A673 (cell line): Measurements from ENCODE around the gene FDX1. TPM values are rescaled to one million over a fixed set of nuclear protein-coding genes. Genes with fewer than 3 reads are reported as not detected.

ENCODE experiments used
- BruUV-seq: library from RNA; stranded (reverse); fragments of 400-500 nt; replicated peaks from 2 replicates; lab custom pipeline; 2021; lab: Mats Ljungman, UMichigan
- CTCF ChIA-PET: fragments of 300-600 bp; sonication (Branson Sonifier 250); formaldehyde crosslinking; loops from one replicate; lab custom pipeline; 2022; ENCODE audit warnings: antibody characterized with exemption; lab: Charles Lee
- POLR2A ChIA-PET: fragments of 300-600 bp; sonication (Branson Sonifier 250); formaldehyde crosslinking; loops from one replicate; lab custom pipeline; 2022; ENCODE audit warnings: antibody characterized with exemption; ENCODE audit not compliant: low non-redundant PET; lab: Charles Lee
- DNase-seq: peaks from one replicate; pipeline ENCODE4 v3.0.0-alpha.2; 2015; ENCODE audit warnings: low spot score
- H3K27ac ChIP-seq: fragments of 200-600 bp; sonication (generic); 2 replicates; pipeline ENCODE4 v1.5.1; 2016; ENCODE audit warnings: mixed run types, low read depth, mild to moderate bottlenecking, mixed read lengths, antibody characterized with exemption, low read length; ENCODE audit not compliant: poor library complexity, severe bottlenecking
- H3K27me3 ChIP-seq: fragments of 200-600 bp; sonication (generic); replicated peaks from 2 replicates; pipeline ENCODE4 v1.6.1; 2017; ENCODE audit warnings: mixed run types, low read depth, mild to moderate bottlenecking, mixed read lengths, antibody characterized with exemption, low read length; ENCODE audit not compliant: insufficient read depth, poor library complexity
- H3K36me3 ChIP-seq: fragments of 200-600 bp; sonication (generic); 2 replicates; pipeline ENCODE4 v1.6.1; 2016; ENCODE audit warnings: mixed run types, mild to moderate bottlenecking, mixed read lengths, antibody characterized with exemption, low read length; ENCODE audit not compliant: insufficient read depth, poor library complexity, severe bottlenecking
- H3K4me1 ChIP-seq: fragments of 200-600 bp; sonication (generic); 2 replicates; pipeline ENCODE4 v1.6.1; 2017; ENCODE audit warnings: mixed run types, mild to moderate bottlenecking, mixed read lengths, antibody characterized with exemption, low read length; ENCODE audit not compliant: insufficient read depth, poor library complexity, severe bottlenecking
- H3K4me3 ChIP-seq: fragments of 200-600 bp; sonication (generic); 2 replicates; pipeline ENCODE4 v1.5.1; 2016; ENCODE audit warnings: low read depth, mixed run types, mild to moderate bottlenecking, mixed read lengths, low read length; ENCODE audit not compliant: poor library complexity, severe bottlenecking
- H3K9me3 ChIP-seq: fragments of 200-600 bp; sonication (generic); 2 replicates; pipeline ENCODE4 v1.6.1; 2016; ENCODE audit warnings: mixed run types, low read depth, mild to moderate bottlenecking, mixed read lengths, antibody characterized with exemption, low read length; ENCODE audit not compliant: poor library complexity, severe bottlenecking
- CTCF ChIP-seq: fragments of 300-800, 200-600 bp; sonication (generic); conservative IDR thresholded peaks from 2 replicates; pipeline ENCODE4 v1.5.1; 2017; ENCODE audit warnings: low read depth, mild to moderate bottlenecking, antibody characterized with exemption, low read length, moderate library complexity, mixed read lengths
- EZH2 ChIP-seq: fragments of 200-600 bp; sonication (generic); IDR thresholded peaks from 2 replicates; pipeline ENCODE4 v1.6.1; 2017; ENCODE audit warnings: borderline replicate concordance, low read depth, mild to moderate bottlenecking, mixed read lengths, antibody characterized with exemption, low read length; ENCODE audit not compliant: poor library complexity, severe bottlenecking
- intact Hi-C: fragments of 100-400 bp; cut with micrococcal nuclease; formaldehyde crosslinking; loops from one replicate; pipeline ENCODE4 v1.10.0; 2022; ENCODE audit not compliant: unreplicated experiment
- total RNA-seq: library from RNA; stranded (reverse); gene quantifications from 2 replicates; pipeline ENCODE4 v1.2.3, GENCODE V29; 2021

The FDX1 gene
- total RNA-seq, 1 experiment from 2014 or later: 62.3 TPM

- Histone ChIP-seq H3K36me3 (peaks cover under 1% of the 10 kb centered on the region), H3K9me3 (no peaks in the 10 kb centered on the region), H3K4me1 (peaks cover 5% of the 10 kb centered on the region), H3K4me3 (no peak overlapping the region), H3K27me3 (no peaks in the 10 kb centered on the region), H3K27ac (no peak overlapping the region)
- no TSS peak for BruUV-seq
- DNase-seq: no peak
- TF ChIP-seq EZH2: no peak
- intact Hi-C loops: no loop called here
- ChIA-PET POLR2A (no interaction called here), CTCF (no interaction called here)
These were observed 41.0 kb downstream of the FDX1 start for GRCh38 chr11:110470716-110471115.

GRCh38 chr11:110471371-110471770 is 41.6 kb downstream of the FDX1 start:
- TF ChIP-seq EZH2 (no peak), CTCF (no peak)
- Histone ChIP-seq H3K4me3 (no peak overlapping the region), H3K9me3 (no peaks in the 10 kb centered on the region), H3K27me3 (no peaks in the 10 kb centered on the region), H3K27ac (no peak overlapping the region), H3K36me3 (no peaks in the 10 kb centered on the region), H3K4me1 (peaks cover 7% of the 10 kb centered on the region)
- intact Hi-C loops: no loop called here
- ChIA-PET POLR2A (no interaction called here), CTCF (no interaction called here)
- BruUV-seq: no TSS peak
- DNase-seq: no peak

- POLR2A ChIA-PET: no interaction called here
- Histone ChIP-seq H3K9me3 (no peaks in the 10 kb centered on the region), H3K4me3 (no peak overlapping the region), H3K27me3 (no peaks in the 10 kb centered on the region), H3K36me3 (no peaks in the 10 kb centered on the region), H3K27ac (no peak overlapping the region), H3K4me1 (peaks cover 7% of the 10 kb centered on the region)
- no peak for DNase-seq
- CTCF ChIA-PET: no interaction called here
- TF ChIP-seq CTCF (no peak), EZH2 (no peak)
- intact Hi-C loops: no loop called here
- no TSS peak for BruUV-seq
These were observed 43.1 kb downstream of the FDX1 start for GRCh38 chr11:110472858-110473257.

- Histone ChIP-seq H3K36me3 (no peaks in the 10 kb centered on the region), H3K27ac (no peak overlapping the region), H3K4me3 (no peak overlapping the region), H3K27me3 (no peaks in the 10 kb centered on the region), H3K9me3 (no peaks in the 10 kb centered on the region), H3K4me1 (peaks cover 10% of the 10 kb centered on the region)
- ChIA-PET POLR2A (no interaction called here), CTCF (no interaction called here)
- TF ChIP-seq CTCF: no peak
- no peak for TF ChIP-seq EZH2
- no peak for DNase-seq
- BruUV-seq: no TSS peak
- intact Hi-C loops: no loop called here
These were observed 44.0 kb downstream of the FDX1 start for GRCh38 chr11:110473706-110474105.
